ENCODE measurements around the gene GRID1.

Gene GRID1

GRCh38 chr10:85608706-85609105 is 757.9 kb downstream of the GRID1 start:
- TF ChIP-seq EZH2 (IDR thresholded peaks at IDR 0.05) = no peak
- no peak for TF ChIP-seq FOXP2 (optimal IDR thresholded peaks at IDR 0.05; ENCODE audit: control extremely low read depth, extremely low read length, insufficient read depth)
- no peak for TF ChIP-seq POLR2AphosphoS5 (IDR thresholded peaks at IDR 0.05; ENCODE audit: borderline replicate concordance, low read depth, low read length)
- Histone ChIP-seq H3K9ac (ENCODE audit: insufficient read length) (no peak overlapping the region), H3K27ac (no peak overlapping the region), H3K4me3 (no peak overlapping the region), H3K9me3 (ENCODE audit: low read depth, low read length) (no peaks in the 10 kb centered on the region), H3K36me3 (ENCODE audit: insufficient read depth, low read length) (no peaks in the 10 kb centered on the region)
- no peak for DNase-seq (ENCODE audit: low read depth, low spot score)

GRCh38 chr10:85607043-85607695 is 759.4 kb downstream of the GRID1 start:
- H3K4me3 ChIP-seq = no peak overlapping the region
- no peak overlapping the region for H3K27ac ChIP-seq
- H3K36me3 ChIP-seq (ENCODE audit: insufficient read depth, low read length) = no peaks in the 10 kb centered on the region
- H3K9me3 ChIP-seq (ENCODE audit: low read depth, low read length) = no peaks in the 10 kb centered on the region
- no peak overlapping the region for H3K9ac ChIP-seq (ENCODE audit: insufficient read length)
- no peak for DNase-seq (ENCODE audit: low read depth, low spot score)
- TF ChIP-seq FOXP2 (optimal IDR thresholded peaks at IDR 0.05; ENCODE audit: control extremely low read depth, extremely low read length, insufficient read depth) = no peak
- no peak for TF ChIP-seq EZH2 (IDR thresholded peaks at IDR 0.05)
- no peak for TF ChIP-seq POLR2AphosphoS5 (IDR thresholded peaks at IDR 0.05; ENCODE audit: borderline replicate concordance, low read depth, low read length)

- no peak for DNase-seq (ENCODE audit: low read depth, low spot score)
These were observed 760.2 kb downstream of the GRID1 start for GRCh38 chr10:85606401-85606800.

GRCh38 chr10:85604884-85605283 is 761.7 kb downstream of the GRID1 start:
- H3K4me3 ChIP-seq = no peak overlapping the region
- H3K36me3 ChIP-seq (ENCODE audit: insufficient read depth, low read length) = no peaks in the 10 kb centered on the region
- no peak overlapping the region for H3K9ac ChIP-seq (ENCODE audit: insufficient read length)
- DNase-seq (ENCODE audit: low read depth, low spot score) = no peak
- H3K27ac ChIP-seq = no peak overlapping the region
- TF ChIP-seq POLR2AphosphoS5 (IDR thresholded peaks at IDR 0.05; ENCODE audit: borderline replicate concordance, low read depth, low read length) (no peak), EZH2 (IDR thresholded peaks at IDR 0.05) (no peak), FOXP2 (optimal IDR thresholded peaks at IDR 0.05; ENCODE audit: control extremely low read depth, extremely low read length, insufficient read depth) (no peak)
- no peaks in the 10 kb centered on the region for H3K9me3 ChIP-seq (ENCODE audit: low read depth, low read length)

More at GRCh38 chr10:85606401-85606800, 760.2 kb downstream of the GRID1 start:
- no peak overlapping the region for H3K27ac ChIP-seq
- H3K4me3 ChIP-seq = no peak overlapping the region
- no peaks in the 10 kb centered on the region for H3K9me3 ChIP-seq (ENCODE audit: low read depth, low read length)
- no peak overlapping the region for H3K9ac ChIP-seq (ENCODE audit: insufficient read length)
- no peaks in the 10 kb centered on the region for H3K36me3 ChIP-seq (ENCODE audit: insufficient read depth, low read length)
- TF ChIP-seq FOXP2 (optimal IDR thresholded peaks at IDR 0.05; ENCODE audit: control extremely low read depth, extremely low read length, insufficient read depth) (no peak), EZH2 (IDR thresholded peaks at IDR 0.05) (no peak), POLR2AphosphoS5 (IDR thresholded peaks at IDR 0.05; ENCODE audit: borderline replicate concordance, low read depth, low read length) (no peak)

- H3K36me3 ChIP-seq (ENCODE audit: insufficient read depth, low read length) = no peaks in the 10 kb centered on the region
- no peak overlapping the region for H3K27ac ChIP-seq
- H3K9me3 ChIP-seq (ENCODE audit: low read depth, low read length) = no peaks in the 10 kb centered on the region
- DNase-seq (ENCODE audit: low read depth, low spot score) = no peak
- no peak overlapping the region for H3K9ac ChIP-seq (ENCODE audit: insufficient read length)
- no peak overlapping the region for H3K4me3 ChIP-seq
- TF ChIP-seq POLR2AphosphoS5 (IDR thresholded peaks at IDR 0.05; ENCODE audit: borderline replicate concordance, low read depth, low read length) (no peak), EZH2 (IDR thresholded peaks at IDR 0.05) (no peak), FOXP2 (optimal IDR thresholded peaks at IDR 0.05; ENCODE audit: control extremely low read depth, extremely low read length, insufficient read depth) (no peak)
These were observed 762.4 kb downstream of the GRID1 start for GRCh38 chr10:85604136-85604725.

- H3K9me3 ChIP-seq (ENCODE audit: low read depth, low read length) = no peaks in the 10 kb centered on the region
- no peak overlapping the region for H3K27ac ChIP-seq
- no peak overlapping the region for H3K9ac ChIP-seq (ENCODE audit: insufficient read length)
- H3K4me3 ChIP-seq = no peak overlapping the region
- DNase-seq (ENCODE audit: low read depth, low spot score) = no peak
- no peaks in the 10 kb centered on the region for H3K36me3 ChIP-seq (ENCODE audit: insufficient read depth, low read length)
- TF ChIP-seq EZH2 (IDR thresholded peaks at IDR 0.05) (no peak), POLR2AphosphoS5 (IDR thresholded peaks at IDR 0.05; ENCODE audit: borderline replicate concordance, low read depth, low read length) (no peak), FOXP2 (optimal IDR thresholded peaks at IDR 0.05; ENCODE audit: control extremely low read depth, extremely low read length, insufficient read depth) (no peak)
These were observed 763.2 kb downstream of the GRID1 start for GRCh38 chr10:85603151-85603940.

- Histone ChIP-seq H3K27ac (no peak overlapping the region), H3K9ac (ENCODE audit: insufficient read length) (no peak overlapping the region), H3K4me3 (no peak overlapping the region), H3K36me3 (ENCODE audit: insufficient read depth, low read length) (no peaks in the 10 kb centered on the region), H3K9me3 (ENCODE audit: low read depth, low read length) (no peaks in the 10 kb centered on the region)
- DNase-seq (ENCODE audit: low read depth, low spot score) = no peak
- TF ChIP-seq FOXP2 (optimal IDR thresholded peaks at IDR 0.05; ENCODE audit: control extremely low read depth, extremely low read length, insufficient read depth) (no peak), EZH2 (IDR thresholded peaks at IDR 0.05) (no peak), POLR2AphosphoS5 (IDR thresholded peaks at IDR 0.05; ENCODE audit: borderline replicate concordance, low read depth, low read length) (no peak)
These were observed 763.9 kb downstream of the GRID1 start for GRCh38 chr10:85602713-85603112.

GRCh38 chr10:85602306-85602705 is 764.3 kb downstream of the GRID1 start:
- Histone ChIP-seq H3K9ac (ENCODE audit: insufficient read length) (no peak overlapping the region), H3K27ac (no peak overlapping the region), H3K36me3 (ENCODE audit: insufficient read depth, low read length) (no peaks in the 10 kb centered on the region), H3K9me3 (ENCODE audit: low read depth, low read length) (no peaks in the 10 kb centered on the region), H3K4me3 (no peak overlapping the region)
- DNase-seq (ENCODE audit: low read depth, low spot score) = no peak
- no peak for TF ChIP-seq EZH2 (IDR thresholded peaks at IDR 0.05)
- no peak for TF ChIP-seq FOXP2 (optimal IDR thresholded peaks at IDR 0.05; ENCODE audit: control extremely low read depth, extremely low read length, insufficient read depth)
- no peak for TF ChIP-seq POLR2AphosphoS5 (IDR thresholded peaks at IDR 0.05; ENCODE audit: borderline replicate concordance, low read depth, low read length)
